T47D (cell line): Measurements from ENCODE around the gene CDR2.

ENCODE experiments used
- DNase-seq, 2 experiments: peaks; one replicate each; pipeline versions ENCODE4 v3.0.0 to v3.0.0-alpha.2; 2011 to 2012; ENCODE audit warnings: low read depth in 1 of 2, low spot score in 1 of 2
- JUND ChIP-seq: IDR thresholded peaks from 2 replicates; pipeline ENCODE4 v1.6.1; 2012; ENCODE audit warnings: low read depth
- in situ Hi-C: cut with HindIII; loops from 2 replicates; pipeline ENCODE4 v1.10.0; 2016; ENCODE audit warnings: low sequenced_read_pairs, low pct_unique_long_range_greater_than_20kb

Gene CDR2

GRCh38 chr16:22323959-22324786 lies 50.2 kb downstream of the CDR2 start:
- no peak for DNase-seq
- in situ Hi-C loops: no loop called here
- no peak for TF ChIP-seq JUND

- in situ Hi-C loops: no loop called here
- no peak for TF ChIP-seq JUND
- no peak for DNase-seq
These were observed 51.1 kb downstream of the CDR2 start for GRCh38 chr16:22323173-22323958.

- TF ChIP-seq JUND: no peak
- in situ Hi-C loops: no loop called here
- DNase-seq: no peak
These were observed 51.7 kb downstream of the CDR2 start for GRCh38 chr16:22322741-22323140.

GRCh38 chr16:22322021-22322471 lies 52.4 kb downstream of the CDR2 start:
- no peak for DNase-seq
- in situ Hi-C loops: no loop called here
- no peak for TF ChIP-seq JUND

- TF ChIP-seq JUND: no peak
- in situ Hi-C loops: no loop called here
These were observed 52.9 kb downstream of the CDR2 start for GRCh38 chr16:22321340-22322001.

GRCh38 chr16:22320572-22321339 lies 53.7 kb downstream of the CDR2 start:
- no peak for DNase-seq
- no peak for TF ChIP-seq JUND
- in situ Hi-C loops: no loop called here

More at GRCh38 chr16:22321340-22322001, 52.9 kb downstream of the CDR2 start:
- DNase-seq: peak; percentile 69 to 80

GRCh38 chr16:22318690-22319358 lies 55.6 kb downstream of the CDR2 start:
- DNase-seq: peak in 1 of 2 experiments; percentile 27
- in situ Hi-C loops: no loop called here
- TF ChIP-seq JUND: no peak

GRCh38 chr16:22317625-22318024 lies 56.8 kb downstream of the CDR2 start:
- DNase-seq: no peak
- in situ Hi-C loops: no loop called here
- no peak for TF ChIP-seq JUND

GRCh38 chr16:22317001-22317530 lies 57.4 kb downstream of the CDR2 start:
- in situ Hi-C loops: no loop called here
- no peak for TF ChIP-seq JUND
- DNase-seq: no peak

- no peak for TF ChIP-seq JUND
- in situ Hi-C loops: no loop called here
- DNase-seq: no peak
These were observed 58.0 kb downstream of the CDR2 start for GRCh38 chr16:22316411-22316811.

- TF ChIP-seq JUND: no peak
- in situ Hi-C loops: no loop called here
- DNase-seq: no peak
These were observed 58.4 kb downstream of the CDR2 start for GRCh38 chr16:22315979-22316378.
